Naive thymus-derived CD8-positive, alpha-beta T cell (primary cell): ENCODE data around the gene RNF223. TPM values are rescaled to one million over a fixed set of nuclear protein-coding genes. Genes with fewer than 3 reads are reported as not detected.
A peak's percentile ranks its signal among the peaks of the same experiment; 100 is the strongest.
"Not testable (repeated sequence)": the region's sequence is repeated elsewhere in the genome, so short reads cannot be mapped to it uniquely, and the experiment has no call there.

ENCODE experiments used
- ATAC-seq, 2 donors: fragments of 150-1000 bp; cut with Tn5 transposase in 1 of 2; sonication (Bioruptor Pico), chemical (Tn5 transposase) in 1 of 2; 1 replicate in 1 of 2; 2 replicates in 1 of 2; pipeline ENCODE4 v1.10.0; 2021; ENCODE audit warnings: mild to moderate bottlenecking in 2 of 2, moderate library complexity in 2 of 2
- POLR2A ChIA-PET: fragments of 350-600 bp; sonication (Branson Sonifier 250); formaldehyde crosslinking; loops from one replicate; lab custom pipeline; 2021; ENCODE audit warnings: antibody characterized with exemption; lab: Charles Lee
- DNase-seq, 10 donors: peaks; one replicate each; pipeline versions ENCODE4 v3.0.0 to v3.0.0-alpha.2; 2020 to 2022
- H3K27ac Mint-ChIP-seq, 10 donors: one replicate each; pipeline ENCODE4 v1.8.0; 2020 to 2022; ENCODE audit warnings: mild to moderate bottlenecking in 10 of 10, mixed read lengths in 10 of 10, moderate library complexity in 4 of 10, inconsistent platforms in 1 of 10
- H3K27me3 Mint-ChIP-seq, 5 donors: one replicate each; pipeline ENCODE4 v1.8.0; 2021 to 2022; ENCODE audit warnings: mixed read lengths in 5 of 5
- H3K36me3 Mint-ChIP-seq, 3 donors: one replicate each; pipeline ENCODE4 v1.8.0; 2020 to 2022; ENCODE audit warnings: mixed read lengths in 3 of 3, mild to moderate bottlenecking in 2 of 3, inconsistent platforms in 1 of 3
- H3K4me1 Mint-ChIP-seq, 4 donors: one replicate each; pipeline ENCODE4 v1.8.0; 2021 to 2022; ENCODE audit warnings: mixed read lengths in 4 of 4
- H3K4me3 Mint-ChIP-seq, 10 donors: one replicate each; pipeline ENCODE4 v1.8.0; 2020 to 2022; ENCODE audit warnings: mild to moderate bottlenecking in 10 of 10, mixed read lengths in 10 of 10, moderate library complexity in 6 of 10, inconsistent platforms in 1 of 10
- H3K9me3 Mint-ChIP-seq, 9 donors: one replicate each; pipeline ENCODE4 v1.8.0; 2020 to 2022; ENCODE audit warnings: mixed read lengths in 9 of 9, mild to moderate bottlenecking in 3 of 9, inconsistent platforms in 1 of 9, moderate library complexity in 1 of 9
- polyA plus RNA-seq, 3 donors: library from polyadenylated mRNA; unstranded; fragments of 300-500 nt; fragmentation: Illumina TruSeq; gene quantifications; one replicate each; pipeline ENCODE4 v1.2.3, GENCODE V29; 2021
- total RNA-seq, 8 experiments: library from RNA in 2 of 8; stranded (reverse) in 2 of 8; gene quantifications; one replicate each; pipeline ENCODE4 v1.2.3 and lab custom pipeline; 2021 to 2026

The RNF223 gene
- total and polyA plus RNA-seq, 5 experiments from 2014 or later, result not detected

- peaks cover 0 to 19% (median 0%) of the 10 kb centered on the region in 5 donors for H3K27me3 Mint-ChIP-seq
- H3K4me3 Mint-ChIP-seq, result peak overlapping the region; percentile 29 to 79 (median 60)
- POLR2A ChIA-PET, result interaction anchor here (0.9 to 1.7 kb wide), 4 partner anchors 19 to 36 kb away, joined by 3 to 7 read pairs (median 4); partner anchors contain the start of gene ISG15
- peaks cover 3 to 11% (median 9%) of the 10 kb centered on the region in 4 donors for H3K4me1 Mint-ChIP-seq
- no peaks in the 10 kb centered on the region for H3K9me3 Mint-ChIP-seq
- peak; percentile 95 for ATAC-seq
- DNase-seq, result peak; percentile 80 to 94 (median 90)
- H3K27ac Mint-ChIP-seq, result no peak overlapping the region
- H3K36me3 Mint-ChIP-seq, result no peaks in the 10 kb centered on the region
Observed at GRCh38 chr1:1033009-1033587, 41.0 kb downstream of the RNF223 start.

- H3K27me3 Mint-ChIP-seq, result peaks cover 0 to 19% (median 0%) of the 10 kb centered on the region in 5 donors
- ATAC-seq, result no peak
- no peak for DNase-seq
- H3K27ac Mint-ChIP-seq, result peak overlapping the region in 5 of 10 donors; percentile 24 to 69 (median 56)
- POLR2A ChIA-PET, result interaction anchor here (1.3 to 1.9 kb wide), 3 partner anchors 31 to 35 kb away, joined by 4 to 7 read pairs (median 4); no protein-coding TSS in a partner anchor
- no peaks in the 10 kb centered on the region for H3K9me3 Mint-ChIP-seq
- H3K4me1 Mint-ChIP-seq, result peaks cover 3 to 11% (median 9%) of the 10 kb centered on the region in 4 donors
- peak overlapping the region in 8 of 10 donors; percentile 31 to 72 (median 50) for H3K4me3 Mint-ChIP-seq
- H3K36me3 Mint-ChIP-seq, result no peaks in the 10 kb centered on the region
Observed at GRCh38 chr1:1032424-1032823, 41.7 kb downstream of the RNF223 start.

GRCh38 chr1:1031659-1032235 is 42.4 kb downstream of the RNF223 start:
- POLR2A ChIA-PET, result interaction anchor here (0.7 to 1.9 kb wide), 3 partner anchors 10 to 34 kb away, joined by 3 to 4 read pairs (median 4); no protein-coding TSS in a partner anchor
- Mint-ChIP-seq H3K4me1 (peaks cover 3 to 11% (median 9%) of the 10 kb centered on the region in 4 donors), H3K27me3 (peaks cover 0 to 19% (median 0%) of the 10 kb centered on the region in 5 donors), H3K9me3 (no peaks in the 10 kb centered on the region), H3K36me3 (no peaks in the 10 kb centered on the region), H3K4me3 (peak overlapping the region in 7 of 10 donors; percentile 31 to 72 (median 48)), H3K27ac (peak overlapping the region in 2 of 10 donors; percentile 62 to 69)
- DNase-seq (no peak), ATAC-seq (no peak)

GRCh38 chr1:1030867-1031658 is 43.0 kb downstream of the RNF223 start:
- H3K4me3 Mint-ChIP-seq, DNase-seq, H3K36me3 Mint-ChIP-seq, H3K27ac Mint-ChIP-seq, ATAC-seq, H3K9me3 Mint-ChIP-seq: not testable (repeated sequence)
- H3K4me1 Mint-ChIP-seq, result peaks cover 2 to 10% (median 8%) of the 10 kb centered on the region in 4 donors
- H3K27me3 Mint-ChIP-seq, result peaks cover 0 to 16% (median 0%) of the 10 kb centered on the region in 5 donors
- POLR2A ChIA-PET, result interaction anchor here (0.7 to 1.9 kb wide), 2 partner anchors 9 to 32 kb away, joined by 3 to 4 read pairs; no protein-coding TSS in a partner anchor

GRCh38 chr1:1027791-1028190 is 46.3 kb downstream of the RNF223 start:
- Mint-ChIP-seq H3K27ac (no peak overlapping the region), H3K27me3 (peaks cover 0 to 8% (median 0%) of the 10 kb centered on the region in 5 donors), H3K4me1 (peaks cover 0 to 15% (median 7%) of the 10 kb centered on the region in 4 donors), H3K9me3 (no peaks in the 10 kb centered on the region), H3K36me3 (no peaks in the 10 kb centered on the region), H3K4me3 (no peak overlapping the region)
- DNase-seq (no peak), ATAC-seq (no peak)
- POLR2A ChIA-PET, result no interaction called here

GRCh38 chr1:1026599-1027413 is 47.3 kb downstream of the RNF223 start:
- no peak for ATAC-seq

GRCh38 chr1:1025730-1026129 is 48.4 kb downstream of the RNF223 start:
- Mint-ChIP-seq H3K4me3 (no peak overlapping the region), H3K27ac (no peak overlapping the region), H3K9me3 (no peaks in the 10 kb centered on the region), H3K36me3 (no peaks in the 10 kb centered on the region), H3K27me3 (no peaks in the 10 kb centered on the region), H3K4me1 (peaks cover 0 to 10% (median 7%) of the 10 kb centered on the region in 4 donors)
- DNase-seq (no peak), ATAC-seq (no peak)
- POLR2A ChIA-PET, result interaction anchor here (0.7 to 1.9 kb wide), 2 partner anchors 12 to 14 kb away, joined by 3 to 8 read pairs; partner anchors contain the start of gene ISG15

More at GRCh38 chr1:1026599-1027413, 47.3 kb downstream of the RNF223 start:
- H3K9me3 Mint-ChIP-seq, result no peaks in the 10 kb centered on the region
- H3K4me3 Mint-ChIP-seq, result no peak overlapping the region
- no peak overlapping the region for H3K27ac Mint-ChIP-seq
- H3K27me3 Mint-ChIP-seq, result no peaks in the 10 kb centered on the region
- H3K4me1 Mint-ChIP-seq, result peaks cover 0 to 10% (median 7%) of the 10 kb centered on the region in 4 donors
- no peak for DNase-seq
- POLR2A ChIA-PET, result no interaction called here
- H3K36me3 Mint-ChIP-seq, result no peaks in the 10 kb centered on the region

- H3K9me3 Mint-ChIP-seq, result no peaks in the 10 kb centered on the region
Observed at GRCh38 chr1:1024771-1025699, 49.1 kb downstream of the RNF223 start.

GRCh38 chr1:1024149-1024770 is 49.8 kb downstream of the RNF223 start:
- no peak overlapping the region for H3K4me3 Mint-ChIP-seq
- ATAC-seq (no peak), DNase-seq (no peak)
- peaks cover 0 to 10% (median 7%) of the 10 kb centered on the region in 4 donors for H3K4me1 Mint-ChIP-seq
- POLR2A ChIA-PET, result interaction anchor here (0.9 to 1.9 kb wide), 2 partner anchors 11 to 15 kb away, joined by 3 to 8 read pairs; partner anchors contain the start of gene ISG15
- no peak overlapping the region for H3K27ac Mint-ChIP-seq
- no peaks in the 10 kb centered on the region for H3K27me3 Mint-ChIP-seq
- H3K36me3 Mint-ChIP-seq, result no peaks in the 10 kb centered on the region
- no peaks in the 10 kb centered on the region for H3K9me3 Mint-ChIP-seq

More at GRCh38 chr1:1024771-1025699, 49.1 kb downstream of the RNF223 start:
- H3K4me1 Mint-ChIP-seq, result peaks cover 0 to 10% (median 7%) of the 10 kb centered on the region in 4 donors
- H3K27me3 Mint-ChIP-seq, result no peaks in the 10 kb centered on the region
- no peak overlapping the region for H3K4me3 Mint-ChIP-seq
- no peak overlapping the region for H3K27ac Mint-ChIP-seq
- ATAC-seq (no peak), DNase-seq (no peak)
- no peaks in the 10 kb centered on the region for H3K36me3 Mint-ChIP-seq
- POLR2A ChIA-PET, result interaction anchor here (0.7 to 1.9 kb wide), 3 partner anchors 11 to 14 kb away, joined by 3 to 8 read pairs (median 3); partner anchors contain the start of gene ISG15

GRCh38 chr1:1023700-1024099 is 50.4 kb downstream of the RNF223 start:
- no peak for DNase-seq
- no peak overlapping the region for H3K27ac Mint-ChIP-seq
- POLR2A ChIA-PET, result interaction anchor here (1.9 kb wide), 1 partner anchor 16 kb away, joined by 8 read pairs; no protein-coding TSS in a partner anchor

More at GRCh38 chr1:1023700-1024099, 50.4 kb downstream of the RNF223 start:
- Mint-ChIP-seq H3K4me1 (peaks cover 0 to 12% (median 10%) of the 10 kb centered on the region in 4 donors), H3K36me3 (no peaks in the 10 kb centered on the region), H3K27me3 (no peaks in the 10 kb centered on the region), H3K9me3 (no peaks in the 10 kb centered on the region), H3K4me3 (no peak overlapping the region)
- ATAC-seq, result no peak
